ENCODE data around the gene STK32B. TPM values are rescaled to one million over a fixed set of nuclear protein-coding genes. Genes with fewer than 3 reads are reported as not detected.

Gene STK32B
- total RNA-seq, 1 experiment from 2014 or later, result 11.6 TPM

GRCh38 chr4:5198656-5199541 is 147.6 kb downstream of the STK32B start:
- Histone ChIP-seq H3K27me3 (ENCODE audit: control insufficient read depth, insufficient read depth, low read length) (no peaks in the 10 kb centered on the region), H3K36me3 (ENCODE audit: control insufficient read depth, insufficient read depth, low read length) (no peaks in the 10 kb centered on the region), H3K9me3 (ENCODE audit: control insufficient read depth, insufficient read depth, low read depth, low read length) (no peaks in the 10 kb centered on the region), H3K4me1 (ENCODE audit: control insufficient read depth, insufficient read depth, low read length) (no peaks in the 10 kb centered on the region), H3K4me3 (ENCODE audit: low read depth in 2 of 2, low read length in 2 of 2) (no peak overlapping the region), H3K27ac (ENCODE audit: low read length) (no peak overlapping the region)
- ATAC-seq (no peak), DNase-seq (ENCODE audit: low read depth, low spot score) (no peak)
- in situ Hi-C loops (cut with HindIII; ENCODE audit: low pct_unique_long_range_greater_than_20kb, low sequenced_read_pairs), result no loop called here
- ChIA-PET POLR2A (no interaction called here), CTCF (no interaction called here)
- no TSS peak for BruUV-seq (replicated peaks)
- intact Hi-C loops (cut with micrococcal nuclease; ENCODE audit: unreplicated experiment), result no loop called here
- TF ChIP-seq CTCF (IDR thresholded peaks at IDR 0.05) (no peak), TCF7L2 (IDR thresholded peaks at IDR 0.05; ENCODE audit: low read depth, low read length) (no peak), SIN3A (IDR thresholded peaks at IDR 0.05; ENCODE audit: borderline replicate concordance, insufficient read depth, low read depth, low read length) (no peak), REST (IDR thresholded peaks at IDR 0.05; ENCODE audit: insufficient read depth in 1 of 2, low read depth in 2 of 2, low read length in 1 of 2) (no peak), POLR2AphosphoS5 (IDR thresholded peaks at IDR 0.05; ENCODE audit: low read depth, low read length) (no peak)

DNA sequence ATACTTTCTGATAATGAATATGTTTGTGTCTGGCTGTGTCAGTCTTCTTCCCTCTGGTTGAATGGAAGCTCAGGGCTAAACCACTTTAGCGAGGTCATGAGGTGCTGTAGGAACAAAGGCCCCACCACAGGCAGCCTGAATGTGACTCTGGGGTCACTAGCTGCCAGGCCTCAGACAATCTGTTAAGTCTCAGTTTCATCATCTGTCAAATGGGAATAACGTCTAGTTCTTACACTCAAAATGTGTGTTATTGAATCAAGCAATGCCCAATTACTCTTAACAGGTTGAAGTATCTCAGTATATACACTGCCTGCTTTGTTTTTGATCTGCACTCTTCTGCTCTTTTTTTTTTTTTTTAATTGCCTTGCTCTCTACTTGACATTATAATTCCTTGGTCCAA is 148.6 kb downstream of the STK32B start:
- intact Hi-C loops (cut with micrococcal nuclease; ENCODE audit: unreplicated experiment) (no loop called here), in situ Hi-C loops (cut with HindIII; ENCODE audit: low pct_unique_long_range_greater_than_20kb, low sequenced_read_pairs) (no loop called here)
- ChIA-PET CTCF (no interaction called here), POLR2A (no interaction called here)
- no TSS peak for BruUV-seq (replicated peaks)
- TF ChIP-seq REST (IDR thresholded peaks at IDR 0.05; ENCODE audit: insufficient read depth in 1 of 2, low read depth in 2 of 2, low read length in 1 of 2) (no peak), CTCF (IDR thresholded peaks at IDR 0.05) (no peak), POLR2AphosphoS5 (IDR thresholded peaks at IDR 0.05; ENCODE audit: low read depth, low read length) (no peak), SIN3A (IDR thresholded peaks at IDR 0.05; ENCODE audit: borderline replicate concordance, insufficient read depth, low read depth, low read length) (no peak), TCF7L2 (IDR thresholded peaks at IDR 0.05; ENCODE audit: low read depth, low read length) (no peak)
- Histone ChIP-seq H3K4me3 (ENCODE audit: low read depth in 2 of 2, low read length in 2 of 2) (no peak overlapping the region), H3K4me1 (ENCODE audit: control insufficient read depth, insufficient read depth, low read length) (no peaks in the 10 kb centered on the region), H3K27me3 (ENCODE audit: control insufficient read depth, insufficient read depth, low read length) (no peaks in the 10 kb centered on the region), H3K9me3 (ENCODE audit: control insufficient read depth, insufficient read depth, low read depth, low read length) (no peaks in the 10 kb centered on the region), H3K27ac (ENCODE audit: low read length) (no peak overlapping the region), H3K36me3 (ENCODE audit: control insufficient read depth, insufficient read depth, low read length) (no peaks in the 10 kb centered on the region)
- no peak for ATAC-seq
- DNase-seq (ENCODE audit: low read depth, low spot score), result no peak

Measured in Panc1 (cell line).